Calu3 (cell line): ENCODE data around the gene SLC22A4. TPM values are rescaled to one million over a fixed set of nuclear protein-coding genes. Genes with fewer than 3 reads are reported as not detected.
A peak's percentile ranks its signal among the peaks of the same experiment; 100 is the strongest.

Experiments used
- BruUV-seq: library from RNA; stranded (reverse); fragments of 400-500 nt; replicated peaks from 2 replicates; lab custom pipeline; 2021; lab: Mats Ljungman, UMichigan
- CTCF ChIA-PET: fragments of 300-600 bp; sonication (Branson Sonifier 250); formaldehyde crosslinking; loops from one replicate; lab custom pipeline; 2022; ENCODE audit warnings: antibody characterized with exemption; lab: Charles Lee
- DNase-seq: peaks from one replicate; pipeline ENCODE4 v3.0.0; 2022
- H3K27ac Mint-ChIP-seq: one replicate; pipeline ENCODE4 v1.8.0; 2022; ENCODE audit warnings: mixed read lengths; ENCODE audit not compliant: unreplicated experiment
- H3K27me3 Mint-ChIP-seq: one replicate; pipeline ENCODE4 v1.8.0; 2022; ENCODE audit warnings: mixed read lengths; ENCODE audit not compliant: unreplicated experiment
- H3K36me3 Mint-ChIP-seq: one replicate; pipeline ENCODE4 v1.8.0; 2022; ENCODE audit warnings: mild to moderate bottlenecking, moderate library complexity, mixed read lengths; ENCODE audit not compliant: insufficient read depth, unreplicated experiment
- H3K4me1 Mint-ChIP-seq: one replicate; pipeline ENCODE4 v1.8.0; 2022; ENCODE audit warnings: mild to moderate bottlenecking, low read depth, mixed read lengths; ENCODE audit not compliant: unreplicated experiment
- H3K4me3 Mint-ChIP-seq: one replicate; pipeline ENCODE4 v1.8.0; 2022; ENCODE audit warnings: mild to moderate bottlenecking, low read depth, moderate library complexity, mixed read lengths; ENCODE audit not compliant: unreplicated experiment
- H3K9me3 Mint-ChIP-seq: one replicate; pipeline ENCODE4 v1.8.0; 2022; ENCODE audit warnings: low read depth, mixed read lengths; ENCODE audit not compliant: unreplicated experiment
- CTCF ChIP-seq: fragments of 200-600 bp; IDR thresholded peaks from one replicate; pipeline ENCODE4 v1.8.0; 2022; ENCODE audit warnings: antibody characterized with exemption; ENCODE audit not compliant: unreplicated experiment
- intact Hi-C: fragments of 100-400 bp; cut with micrococcal nuclease; formaldehyde crosslinking; loops from one replicate; pipeline ENCODE4 v1.10.0; 2022; ENCODE audit not compliant: unreplicated experiment
- total RNA-seq: library from RNA; stranded (reverse); gene quantifications from 2 replicates; pipeline ENCODE4 v1.2.3, GENCODE V29; 2022

Gene SLC22A4
- total RNA-seq, 1 experiment from 2014 or later, result 3.1 TPM

- Mint-ChIP-seq H3K9me3 (no peaks in the 10 kb centered on the region), H3K27ac (no peak overlapping the region), H3K27me3 (no peaks in the 10 kb centered on the region), H3K4me3 (no peak overlapping the region), H3K36me3 (peaks cover 17% of the 10 kb centered on the region), H3K4me1 (peaks cover 28% of the 10 kb centered on the region)
- DNase-seq, result no peak
- intact Hi-C loops, result loop anchor here (5.0 to 10.0 kb wide), 2 partner anchors 35 to 287 kb away; partner anchors contain the start of gene CSF2
- CTCF ChIA-PET, result interaction anchor here (0.6 kb wide), 1 partner anchor 717 kb away, joined by 3 read pairs; no protein-coding TSS in a partner anchor
- TF ChIP-seq CTCF, result no peak
- BruUV-seq, result no TSS peak
Measured at GRCh38 chr5:132362086-132362485, 67.9 kb downstream of the SLC22A4 start.

- intact Hi-C loops, result loop anchor here (5.0 to 10.0 kb wide), 2 partner anchors 36 to 289 kb away; partner anchors contain the start of gene CSF2
- Mint-ChIP-seq H3K36me3 (peaks cover 17% of the 10 kb centered on the region), H3K27ac (peak overlapping the region; percentile 9), H3K27me3 (no peaks in the 10 kb centered on the region), H3K9me3 (no peaks in the 10 kb centered on the region), H3K4me3 (no peak overlapping the region), H3K4me1 (peaks cover 28% of the 10 kb centered on the region)
- TF ChIP-seq CTCF, result no peak
- no TSS peak for BruUV-seq
- peak; percentile 43 for DNase-seq
- CTCF ChIA-PET, result no interaction called here
Measured at GRCh38 chr5:132363431-132364112, 69.4 kb downstream of the SLC22A4 start.

- Mint-ChIP-seq H3K4me1 (peaks cover 28% of the 10 kb centered on the region), H3K4me3 (peak overlapping the region; percentile 24), H3K27me3 (no peaks in the 10 kb centered on the region), H3K27ac (peak overlapping the region; percentile 74), H3K9me3 (no peaks in the 10 kb centered on the region), H3K36me3 (peaks cover 22% of the 10 kb centered on the region)
- no TSS peak for BruUV-seq
- CTCF ChIA-PET, result no interaction called here
- intact Hi-C loops, result loop anchor here (5.0 to 10.0 kb wide), 2 partner anchors 37 to 290 kb away; partner anchors contain the start of gene CSF2
- DNase-seq, result no peak
- TF ChIP-seq CTCF, result no peak
Measured at GRCh38 chr5:132364319-132364718, 70.1 kb downstream of the SLC22A4 start.

- Mint-ChIP-seq H3K4me3 (peak overlapping the region; percentile 24), H3K27me3 (no peaks in the 10 kb centered on the region), H3K27ac (peak overlapping the region; percentile 62), H3K9me3 (no peaks in the 10 kb centered on the region), H3K4me1 (peaks cover 28% of the 10 kb centered on the region), H3K36me3 (peaks cover 31% of the 10 kb centered on the region)
- CTCF ChIA-PET, result interaction anchor here (1.2 kb wide), 1 partner anchor 72 kb away, joined by 5 read pairs; no protein-coding TSS in a partner anchor
- BruUV-seq, result no TSS peak
- peak; percentile 79 for DNase-seq
- intact Hi-C loops, result loop anchor here (5.0 to 10.0 kb wide), 2 partner anchors 83 to 290 kb away; partner anchors contain the start of gene CSF2
- no peak for TF ChIP-seq CTCF
Measured at GRCh38 chr5:132365213-132365612, 71.0 kb downstream of the SLC22A4 start.
